GM23248 (cell line): ENCODE results near the gene ESRRB. TPM values are rescaled to one million over a fixed set of nuclear protein-coding genes. Genes with fewer than 3 reads are reported as not detected.

Source experiments
- DNase-seq: peaks from one replicate; pipeline ENCODE4 v3.0.0-alpha.2; 2015
- H2AFZ ChIP-seq: fragments of 200-600 bp; sonication (generic); 2 replicates; pipeline ENCODE4 v1.6.1; 2016; ENCODE audit warnings: antibody characterized with exemption
- H3F3A ChIP-seq: fragments of 200-600 bp; sonication (generic); 2 replicates; pipeline ENCODE4 v1.6.1; 2016; ENCODE audit warnings: mild to moderate bottlenecking, antibody characterized with exemption, mixed run types; ENCODE audit not compliant: insufficient read depth
- H3K27ac ChIP-seq: fragments of 200-600 bp; sonication (generic); 2 replicates; pipeline ENCODE4 v1.5.1; 2016; ENCODE audit warnings: mild to moderate bottlenecking
- H3K27me3 ChIP-seq: fragments of 200-600 bp; sonication (generic); replicated peaks from 2 replicates; pipeline ENCODE4 v1.6.1; 2016; ENCODE audit warnings: mild to moderate bottlenecking; ENCODE audit not compliant: insufficient read depth
- H3K36me3 ChIP-seq: fragments of 200-600 bp; sonication (generic); 2 replicates; pipeline ENCODE4 v1.6.1; 2016; ENCODE audit warnings: low read depth, mild to moderate bottlenecking
- H3K4me1 ChIP-seq: fragments of 200-600 bp; sonication (generic); 2 replicates; pipeline ENCODE4 v1.6.1; 2016; ENCODE audit warnings: mild to moderate bottlenecking; ENCODE audit not compliant: insufficient read depth
- H3K4me2 ChIP-seq: fragments of 200-600 bp; sonication (generic); one replicate; pipeline ENCODE4 v1.6.1; 2016; ENCODE audit warnings: mild to moderate bottlenecking; ENCODE audit not compliant: unreplicated experiment
- H3K4me3 ChIP-seq: fragments of 200-600 bp; sonication (generic); 2 replicates; pipeline ENCODE4 v1.5.1; 2016; ENCODE audit warnings: mild to moderate bottlenecking
- H3K79me2 ChIP-seq: fragments of 200-600 bp; sonication (generic); 2 replicates; pipeline ENCODE4 v1.6.1; 2016; ENCODE audit warnings: mild to moderate bottlenecking; ENCODE audit not compliant: insufficient read depth
- H3K9ac ChIP-seq: fragments of 200-600 bp; sonication (generic); 2 replicates; pipeline ENCODE4 v1.6.1; 2016; ENCODE audit warnings: mild to moderate bottlenecking
- H3K9me2 ChIP-seq: fragments of 200-600 bp; sonication (generic); 2 replicates; pipeline ENCODE4 v1.6.1; 2016; ENCODE audit warnings: mixed run types, mild to moderate bottlenecking, moderate library complexity; ENCODE audit not compliant: insufficient read depth
- H3K9me3 ChIP-seq: fragments of 200-600 bp; sonication (generic); one replicate; pipeline ENCODE4 v1.6.1; 2017; ENCODE audit warnings: low read depth
- H4K20me1 ChIP-seq: fragments of 200-600 bp; sonication (generic); 2 replicates; pipeline ENCODE4 v1.6.0; 2016; ENCODE audit not compliant: insufficient read depth
- EZH2 ChIP-seq: fragments of 200-600 bp; sonication (generic); IDR thresholded peaks from 2 replicates; pipeline ENCODE4 v1.6.1; 2018; ENCODE audit warnings: antibody characterized with exemption, mild to moderate bottlenecking; ENCODE audit not compliant: insufficient read depth, poor library complexity, severe bottlenecking
- EZH2phosphoT487 ChIP-seq: fragments of 200-600 bp; sonication (generic); IDR thresholded peaks from 2 replicates; pipeline ENCODE4 v1.6.1; 2018; ENCODE audit warnings: antibody characterized with exemption, moderate library complexity, mild to moderate bottlenecking, low read depth; ENCODE audit not compliant: insufficient read depth
- WGBS, 2 experiments: methylation state at CpG; one replicate each; pipeline ENCODE4 v1.1.6; 2015 to 2017; ENCODE audit warnings: low lambda C conversion rate in 2 of 2, low coverage in 1 of 2; ENCODE audit errors: missing lambda C conversion rate in 2 of 2; 5-methylcytosine and 5-hydroxymethylcytosine counted together
- in situ Hi-C: fragments of 300-500 bp; cut with MboI; formaldehyde crosslinking; loops from 2 replicates; pipeline ENCODE4 v1.15.0; 2020
- polyA plus RNA-seq: library from polyadenylated mRNA; unstranded; fragments of >200 nt; fragmentation: Nextera tagmentation; extraction: Ambion mirVana; gene quantifications from 2 replicates; pipeline ENCODE4 v1.2.1, GENCODE V29; 2016
- total RNA-seq: library from RNA; depleted of rRNA; stranded (reverse); fragments of >200 nt; shearing (Covaris generic); gene quantifications from 2 replicates; pipeline ENCODE4 v1.2.3, GENCODE V29; 2014; rRNA removed

Gene ESRRB
- total RNA-seq (not detected in 2 replicates), polyA plus RNA-seq (not detected in 2 replicates)

DNA sequence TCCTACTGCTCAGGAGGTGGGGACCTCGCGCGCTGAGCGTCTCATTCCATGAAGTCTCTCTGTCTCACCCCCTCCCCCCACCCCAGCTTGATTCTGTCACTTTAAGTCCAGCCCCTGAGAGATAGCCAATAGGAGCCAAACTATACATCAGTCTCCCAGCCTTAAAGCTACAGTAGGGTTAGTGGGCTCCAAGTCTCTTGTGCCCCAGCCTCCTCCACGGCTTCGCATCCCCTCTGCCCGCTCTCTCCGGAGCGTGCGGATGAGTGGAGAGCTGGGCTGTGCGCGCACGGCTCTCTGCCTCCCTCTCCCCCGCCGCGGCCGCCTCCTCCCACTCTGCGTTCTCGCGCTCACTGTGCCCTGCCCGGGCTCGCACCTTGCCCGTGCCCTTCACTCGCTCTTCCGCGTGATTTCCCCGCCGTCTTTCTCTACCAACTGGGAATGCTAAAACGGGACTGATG, at the start of gene ESRRB:
ESRRB (plus strand) TSS at position 191 of the 458 bp plus-strand sequence; CDS start at position 456, 265 bp downstream.
- H3F3A ChIP-seq = no peaks in the 10 kb centered on the region
- H3K9me3 ChIP-seq = no peaks in the 10 kb centered on the region
- peaks cover 50% of the 10 kb centered on the region for H3K27me3 ChIP-seq
- H3K4me3 ChIP-seq = peak within 1 kb of the TSS; percentile 25; the same call in 1 of the 2 replicates
- H4K20me1 ChIP-seq = no peaks in the 10 kb centered on the region
- in situ Hi-C loops = loop anchor here (25.0 kb wide), 1 partner anchor 664 kb away; no protein-coding TSS in a partner anchor
- no peak within 1 kb of the TSS for H2AFZ ChIP-seq
- DNase-seq = peak; percentile 18
- TF ChIP-seq EZH2phosphoT487 = no peak
- no peak for TF ChIP-seq EZH2
- 4 to 6% methylated on average over 25 to 29 of the region's 29 CpGs for WGBS, 2 experiments
- no peaks in the 10 kb centered on the region for H3K36me3 ChIP-seq
- no peaks in the 10 kb centered on the region for H3K79me2 ChIP-seq
- no peaks in the 10 kb centered on the region for H3K4me1 ChIP-seq
- peak within 1 kb of the TSS; percentile 32 for H3K4me2 ChIP-seq
- H3K27ac ChIP-seq = no peak within 1 kb of the TSS
- H3K9ac ChIP-seq = no peak within 1 kb of the TSS
- no peaks in the 10 kb centered on the region for H3K9me2 ChIP-seq

DNA sequence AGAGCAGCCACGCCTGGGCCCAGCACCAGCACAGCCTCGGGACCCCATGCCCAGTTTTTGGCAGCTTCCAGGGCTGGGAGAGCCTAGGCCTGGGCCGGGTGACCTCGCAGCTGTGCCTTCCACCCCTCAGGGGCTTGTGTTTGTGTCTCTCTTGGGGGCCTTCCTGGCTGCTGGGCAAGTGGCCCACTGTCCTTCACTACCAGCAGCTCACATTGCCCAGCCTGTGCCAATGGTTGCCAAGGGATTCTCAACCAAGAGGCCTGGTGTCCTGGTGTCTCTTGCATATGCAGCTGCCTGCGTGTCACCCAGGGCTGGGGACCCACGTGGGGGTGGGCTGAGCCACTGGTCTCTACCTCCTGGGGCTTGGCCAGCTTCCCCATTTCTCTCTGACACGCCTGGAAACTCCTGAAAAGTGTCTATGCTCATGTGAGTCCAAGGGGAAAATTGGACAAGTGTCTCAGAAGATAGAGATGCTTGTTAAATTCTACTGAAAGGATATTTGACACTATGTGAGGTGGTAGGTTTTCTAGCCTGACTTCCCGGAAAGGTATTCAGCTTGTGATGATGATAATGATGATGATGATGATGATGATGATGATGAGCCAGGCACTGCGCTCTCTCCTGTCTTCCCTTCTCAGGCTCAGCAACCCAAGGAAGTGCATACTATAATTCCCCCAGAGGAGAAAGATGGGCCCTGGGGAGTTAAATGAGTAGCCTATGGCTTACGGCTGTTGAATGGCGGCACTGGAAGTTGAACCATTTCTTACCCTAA, 48.8 kb upstream of the ESRRB start:
- TF ChIP-seq EZH2 (no peak), EZH2phosphoT487 (no peak)
- Histone ChIP-seq H3K4me2 (no peak overlapping the region), H3F3A (no peaks in the 10 kb centered on the region), H3K9me3 (no peaks in the 10 kb centered on the region), H2AFZ (no peak overlapping the region), H3K9me2 (no peaks in the 10 kb centered on the region), H3K4me3 (no peak overlapping the region), H3K27me3 (peaks cover 31% of the 10 kb centered on the region), H4K20me1 (no peaks in the 10 kb centered on the region), H3K9ac (no peak overlapping the region), H3K79me2 (no peaks in the 10 kb centered on the region), H3K4me1 (no peaks in the 10 kb centered on the region), H3K36me3 (no peaks in the 10 kb centered on the region), H3K27ac (no peak overlapping the region)
- no peak for DNase-seq
- WGBS, 2 experiments = 40 to 44% methylated on average over 11 of the region's 11 CpGs
- in situ Hi-C loops = no loop called here

DNA sequence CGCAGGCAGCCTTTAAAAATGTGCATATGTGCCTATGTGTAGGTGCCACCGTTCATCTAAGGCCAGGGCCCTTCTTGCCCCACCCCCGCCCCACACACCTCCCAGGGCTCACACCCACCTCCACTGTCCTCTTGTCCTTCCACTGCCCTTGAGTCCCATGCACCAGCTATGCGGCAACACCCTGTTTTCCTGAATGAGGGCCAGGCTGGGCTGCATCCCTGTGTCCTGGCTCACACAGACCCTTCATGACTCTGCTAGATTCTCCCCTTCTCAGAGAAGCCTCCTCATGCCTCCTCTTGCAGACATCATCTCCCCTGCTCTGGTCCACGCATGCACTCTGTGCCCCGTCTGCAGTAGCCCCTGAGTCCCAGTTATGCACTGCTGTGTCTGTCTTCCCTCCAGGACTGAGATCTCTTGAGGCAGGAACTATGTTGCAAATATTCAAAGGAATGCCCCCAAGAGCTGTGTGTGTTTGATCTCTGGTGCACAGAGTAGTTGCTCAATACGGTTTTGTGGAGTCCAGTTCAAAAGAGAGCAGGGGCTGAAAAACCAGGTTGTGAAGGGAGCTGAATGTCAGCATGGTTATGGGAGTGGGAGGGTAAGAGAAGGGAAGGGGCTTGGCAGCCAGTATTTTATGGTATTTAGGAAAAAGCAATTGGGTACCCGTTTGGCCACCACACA, 47.3 kb upstream of the ESRRB start:
- no peak overlapping the region for H2AFZ ChIP-seq
- 35 to 39% methylated on average over 7 to 8 of the region's 8 CpGs for WGBS, 2 experiments

DNA sequence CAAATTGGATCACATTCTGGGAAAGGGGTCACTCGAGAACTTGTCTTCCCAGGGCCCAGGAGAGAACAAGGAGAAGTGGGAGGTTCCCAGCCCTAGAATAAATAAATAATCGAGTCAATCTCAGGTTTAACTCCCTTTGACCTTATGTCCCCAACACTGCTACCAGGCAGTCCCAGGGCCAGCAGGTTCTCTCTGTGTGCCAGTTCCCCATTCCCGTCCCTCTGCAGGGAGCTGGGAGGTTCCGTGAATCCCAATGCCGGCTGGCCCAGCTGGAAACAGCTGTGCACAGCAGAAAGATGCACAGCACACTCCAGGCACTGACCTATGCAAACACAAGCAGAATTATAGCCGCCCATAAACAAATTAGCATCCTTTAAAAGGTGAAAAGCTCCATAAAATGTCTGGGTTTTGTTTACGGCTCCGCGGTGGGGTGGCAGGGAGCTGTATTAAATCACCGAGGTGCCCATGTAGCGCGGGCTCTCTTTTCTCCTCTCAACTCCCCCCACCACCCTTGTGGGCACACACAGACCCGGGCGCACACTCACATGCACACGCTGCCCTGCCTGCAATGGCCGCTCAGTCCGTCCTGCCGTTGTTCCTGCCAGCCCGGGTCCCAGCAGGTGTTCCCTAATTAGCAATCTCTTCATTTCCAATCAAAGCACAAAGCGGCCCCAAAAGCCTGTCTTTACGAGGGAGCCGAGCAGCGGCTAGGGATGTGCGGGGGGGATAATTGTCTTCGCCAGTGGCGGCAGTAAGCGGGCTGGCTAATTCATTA, 46.6 kb upstream of the ESRRB start:
- DNase-seq = no peak
- TF ChIP-seq EZH2 = no peak
- TF ChIP-seq EZH2phosphoT487 = no peak
- Histone ChIP-seq H3K27me3 (peaks cover 31% of the 10 kb centered on the region), H3F3A (no peaks in the 10 kb centered on the region), H4K20me1 (no peaks in the 10 kb centered on the region), H3K36me3 (no peaks in the 10 kb centered on the region), H2AFZ (no peak overlapping the region), H3K4me2 (no peak overlapping the region), H3K4me1 (no peaks in the 10 kb centered on the region), H3K27ac (no peak overlapping the region), H3K9ac (no peak overlapping the region), H3K9me2 (no peaks in the 10 kb centered on the region), H3K9me3 (no peaks in the 10 kb centered on the region), H3K4me3 (no peak overlapping the region), H3K79me2 (no peaks in the 10 kb centered on the region)
- in situ Hi-C loops = no loop called here
- 6% methylated on average over 27 of the region's 27 CpGs for WGBS, 2 experiments

More for the DNA sequence above, 47.3 kb upstream of the ESRRB start:
- Histone ChIP-seq H4K20me1 (no peaks in the 10 kb centered on the region), H3K4me3 (no peak overlapping the region), H3K9me2 (no peaks in the 10 kb centered on the region), H3F3A (no peaks in the 10 kb centered on the region), H3K36me3 (no peaks in the 10 kb centered on the region), H3K79me2 (no peaks in the 10 kb centered on the region), H3K9me3 (no peaks in the 10 kb centered on the region), H3K4me2 (no peak overlapping the region), H3K4me1 (no peaks in the 10 kb centered on the region), H3K9ac (no peak overlapping the region), H3K27me3 (peaks cover 31% of the 10 kb centered on the region), H3K27ac (no peak overlapping the region)
- DNase-seq = no peak
- TF ChIP-seq EZH2 (no peak), EZH2phosphoT487 (no peak)
- in situ Hi-C loops = no loop called here
